SK-N-SH treated with all-trans-retinoic acid at 6 μM for 48 hours (cell line): Measurements from ENCODE around the gene NTM.

Experiments
- ATAC-seq: fragments of 200-7000 bp; cut with Tn5 transposase; 3 replicates; pipeline ENCODE4 v1.9.1; 2020; ENCODE audit warnings: mild to moderate bottlenecking, moderate library complexity
- ARNTL ChIP-seq: fragments of 450-650 bp; formaldehyde crosslinking; IDR thresholded peaks from 2 replicates; pipeline ENCODE4 v1.5.0; 2020; ENCODE audit warnings: low read depth, mild to moderate bottlenecking, moderate library complexity, borderline replicate concordance
- CREB5 ChIP-seq: fragments of 250-450 bp; sonication (Bioruptor Pico); IDR thresholded peaks from 2 replicates; pipeline ENCODE4 v1.5.1; 2020; ENCODE audit warnings: low read depth, mild to moderate bottlenecking, moderate library complexity
- CSDC2 ChIP-seq: fragments of 250-450 bp; sonication (Bioruptor Pico); IDR thresholded peaks from 2 replicates; pipeline ENCODE4 v1.5.0; 2020; ENCODE audit warnings: mild to moderate bottlenecking, moderate library complexity
- ISL1 ChIP-seq: fragments of 250-450 bp; sonication (Bioruptor Pico); IDR thresholded peaks from 2 replicates; pipeline ENCODE4 v2.1.2; 2022; ENCODE audit warnings: mild to moderate bottlenecking, moderate library complexity
- OSR1 ChIP-seq: fragments of 250-450 bp; sonication (Bioruptor Pico); IDR thresholded peaks from 2 replicates; pipeline ENCODE4 v1.8.0; 2022; ENCODE audit warnings: moderate library complexity, mild to moderate bottlenecking, inconsistent platforms
- PATZ1 ChIP-seq: fragments of 250-450 bp; sonication (Bioruptor Pico); IDR thresholded peaks from 2 replicates; pipeline ENCODE4 v1.8.0; 2020; ENCODE audit warnings: mild to moderate bottlenecking, moderate library complexity, borderline replicate concordance
- POU6F1 ChIP-seq: fragments of 250-450 bp; sonication (Bioruptor Pico); IDR thresholded peaks from 2 replicates; pipeline ENCODE4 v1.8.0; 2021; ENCODE audit warnings: low read depth, mild to moderate bottlenecking, moderate library complexity, borderline replicate concordance
- PPARA ChIP-seq: fragments of 250-450 bp; sonication (Bioruptor Pico); IDR thresholded peaks from 2 replicates; pipeline ENCODE4 v1.5.0; 2020; ENCODE audit warnings: mild to moderate bottlenecking, borderline replicate concordance
- RARB ChIP-seq: fragments of 250-450 bp; sonication (Bioruptor Pico); IDR thresholded peaks from 2 replicates; pipeline ENCODE4 v1.8.0; 2021; ENCODE audit warnings: mild to moderate bottlenecking, moderate library complexity
- SNAI2 ChIP-seq: fragments of 250-450 bp; sonication (Bioruptor Pico); IDR thresholded peaks from 2 replicates; pipeline ENCODE4 v1.5.0; 2020; ENCODE audit warnings: mild to moderate bottlenecking, moderate library complexity
- TCF4 ChIP-seq: fragments of 250-450 bp; sonication (Bioruptor Pico); IDR thresholded peaks from 2 replicates; pipeline ENCODE4 v1.8.0; 2021; ENCODE audit warnings: mild to moderate bottlenecking, moderate library complexity, borderline replicate concordance
- TOX ChIP-seq: fragments of 250-450 bp; sonication (Bioruptor Pico); IDR thresholded peaks from 2 replicates; pipeline ENCODE4 v1.8.0; 2021; ENCODE audit warnings: mild to moderate bottlenecking, moderate library complexity, borderline replicate concordance
- TSHZ2 ChIP-seq: fragments of 250-450 bp; sonication (Bioruptor Pico); IDR thresholded peaks from 2 replicates; pipeline ENCODE4 v1.5.0; 2020; ENCODE audit warnings: mild to moderate bottlenecking, moderate library complexity
- ZC3H10 ChIP-seq: fragments of 250-450 bp; sonication (Bioruptor Pico); IDR thresholded peaks from 2 replicates; pipeline ENCODE4 v1.5.1; 2021; ENCODE audit warnings: mild to moderate bottlenecking, moderate library complexity
- ZFP3 ChIP-seq: fragments of 250-450 bp; sonication (Bioruptor Pico); IDR thresholded peaks from 2 replicates; pipeline ENCODE4 v1.5.0; 2020; ENCODE audit warnings: mild to moderate bottlenecking, moderate library complexity
- ZNF565 ChIP-seq: fragments of 450-650 bp; formaldehyde crosslinking; conservative IDR thresholded peaks from 2 replicates; pipeline ENCODE4 v1.5.0; 2020; ENCODE audit warnings: low read depth, mild to moderate bottlenecking, moderate library complexity
- ZNF70 ChIP-seq: fragments of 450-650 bp; formaldehyde crosslinking; IDR thresholded peaks from 2 replicates; pipeline ENCODE4 v1.5.0; 2020; ENCODE audit warnings: mild to moderate bottlenecking, moderate library complexity
- ZNF8 ChIP-seq: fragments of 450-650 bp; formaldehyde crosslinking; IDR thresholded peaks from 2 replicates; pipeline ENCODE4 v1.5.0; 2020; ENCODE audit warnings: mild to moderate bottlenecking, moderate library complexity

NTM gene

GRCh38 chr11:131483453-131483852 is 113.0 kb downstream of the NTM start (continued):
- TF ChIP-seq ARNTL (CRISPR knock-in tag) (no peak), ZC3H10 (CRISPR knock-in tag) (no peak), TCF4 (CRISPR knock-in tag) (no peak), ZNF70 (no peak), ZNF8 (no peak), CSDC2 (CRISPR knock-in tag) (no peak), TOX (CRISPR knock-in tag) (no peak), TSHZ2 (no peak), RARB (CRISPR knock-in tag) (no peak), ISL1 (CRISPR knock-in tag) (no peak)

- no peak for ATAC-seq
- TF ChIP-seq ZNF70 = no peak
- no peak for TF ChIP-seq ARNTL (CRISPR knock-in tag)
- TF ChIP-seq TOX (CRISPR knock-in tag) = no peak
- TF ChIP-seq ISL1 (CRISPR knock-in tag) = no peak
- no peak for TF ChIP-seq ZFP3 (CRISPR knock-in tag)
- no peak for TF ChIP-seq SNAI2 (CRISPR knock-in tag)
- TF ChIP-seq PPARA = no peak
- TF ChIP-seq TCF4 (CRISPR knock-in tag) = no peak
- no peak for TF ChIP-seq ZNF565 (CRISPR knock-in tag)
- no peak for TF ChIP-seq ZC3H10 (CRISPR knock-in tag)
- TF ChIP-seq, all 23 proteins: peak for 0
These were observed 113.5 kb downstream of the NTM start for GRCh38 chr11:131483877-131484276.

- TF ChIP-seq ZNF8 (no peak), CREB5 (CRISPR knock-in tag) (no peak), ZNF70 (no peak), PATZ1 (CRISPR knock-in tag) (no peak), TSHZ2 (no peak), POU6F1 (CRISPR knock-in tag) (no peak), RARB (CRISPR knock-in tag) (no peak), OSR1 (CRISPR knock-in tag) (no peak), CSDC2 (CRISPR knock-in tag) (no peak), PPARA (no peak)
- TF ChIP-seq, all 23 proteins: peak for 0
- no peak for ATAC-seq
These were observed 115.7 kb downstream of the NTM start for GRCh38 chr11:131486100-131486499.
